Tibial artery (tissue), 4 donors: ENCODE measurements around the gene VWF.

Experiments
- DNase-seq, 2 donors: peaks; one replicate each; pipeline ENCODE4 v3.0.0-alpha.2; 2019
- H3K27ac ChIP-seq, 2 donors: fragments of 200-600 bp; sonication (generic) in 1 of 2; 1 replicate in 1 of 2; 2 replicates in 1 of 2; pipeline ENCODE4 v1.5.1; 2018 to 2019; ENCODE audit warnings: mild to moderate bottlenecking in 1 of 2
- H3K27me3 ChIP-seq, 2 donors: fragments of 200-600 bp; sonication (generic) in 1 of 2; one replicate each; pipeline versions ENCODE4 v1.5.1 to v1.6.0; 2016 to 2019
- H3K36me3 ChIP-seq, 3 donors: fragments of 200-600 bp; sonication (generic) in 2 of 3; one replicate each; pipeline ENCODE4 v1.5.1; 2016 to 2019; ENCODE audit warnings: mild to moderate bottlenecking in 2 of 3
- H3K4me1 ChIP-seq, 4 donors: fragments of 200-600 bp; sonication (generic) in 2 of 4; 1 replicate in 3 of 4; 2 replicates in 1 of 4; pipeline ENCODE4 v1.5.1; 2016 to 2019
- H3K4me3 ChIP-seq, 2 donors: fragments of 200-600 bp; sonication (generic) in 1 of 2; 1 replicate in 1 of 2; 2 replicates in 1 of 2; pipeline ENCODE4 v1.5.1; 2018 to 2019; ENCODE audit warnings: mild to moderate bottlenecking in 2 of 2
- H3K9me3 ChIP-seq, 3 donors: fragments of 200-600 bp; sonication (generic) in 1 of 3; one replicate each; pipeline ENCODE4 v1.5.1; 2016 to 2019
- CTCF ChIP-seq, 2 experiments: fragments of 200-600 bp in 1 of 2; fragments of 450-650 bp in 1 of 2; IDR thresholded peaks; one replicate each; pipeline ENCODE4 v1.5.1; 2017 to 2019; ENCODE audit warnings: antibody characterized with exemption in 2 of 2, mild to moderate bottlenecking in 1 of 2, moderate library complexity in 1 of 2
- intact Hi-C: fragments of 100-400 bp; cut with DNase I; formaldehyde crosslinking; loops from one replicate; pipeline ENCODE4 v1.15.0; 2023; ENCODE audit warnings: low total_unique reads

Gene VWF

DNA sequence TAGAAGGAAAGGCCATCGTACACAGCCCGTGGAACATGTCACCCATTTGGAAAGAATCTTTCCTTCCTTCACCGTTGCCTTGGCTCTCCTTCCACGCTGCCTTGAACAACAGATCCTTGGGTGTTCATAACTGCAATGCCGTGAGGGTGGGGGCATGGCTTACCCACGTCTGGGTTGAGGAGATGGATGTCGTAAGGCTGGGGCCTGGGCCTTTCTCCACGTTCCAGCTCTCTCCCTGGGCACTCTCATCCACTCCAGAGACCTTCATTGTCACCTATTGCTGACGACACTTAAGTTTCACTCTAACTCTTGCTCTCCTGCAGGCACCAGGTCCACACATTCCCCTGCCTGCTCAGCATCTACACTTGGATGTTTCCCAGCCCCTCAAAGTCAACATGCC is 198.8 kb downstream of the VWF start:
- H3K36me3 ChIP-seq: no peaks in the 10 kb centered on the region
- H3K9me3 ChIP-seq: no peaks in the 10 kb centered on the region
- DNase-seq: peak in 1 of 2 donors; percentile 52
- H3K27ac ChIP-seq: no peak overlapping the region
- intact Hi-C loops: no loop called here
- H3K4me1 ChIP-seq: no peaks in the 10 kb centered on the region
- H3K4me3 ChIP-seq: no peak overlapping the region
- peaks cover 0 to 25% of the 10 kb centered on the region in 2 donors for H3K27me3 ChIP-seq
- TF ChIP-seq CTCF (IDR thresholded peaks at IDR 0.05): no peak

DNA sequence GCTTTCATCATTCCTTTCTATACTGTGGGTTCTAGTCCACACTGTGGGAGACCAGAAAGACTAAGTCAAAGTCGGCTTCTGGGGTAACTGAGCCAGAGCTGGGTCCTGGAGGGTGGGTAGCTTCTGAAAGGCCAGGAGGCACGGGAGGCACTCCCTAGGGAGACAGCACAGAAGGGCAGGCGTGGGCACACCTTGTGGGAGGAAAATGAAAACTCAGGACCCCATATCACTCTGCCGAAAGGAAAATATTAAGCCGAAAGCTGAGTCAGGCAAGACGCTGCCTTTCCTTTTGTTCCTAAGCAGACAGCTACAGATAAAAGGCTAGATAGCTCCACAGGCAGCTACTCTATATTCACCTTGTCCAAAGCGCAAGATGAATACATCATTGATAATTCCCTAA is 200.1 kb downstream of the VWF start:
- intact Hi-C loops: no loop called here
- no peak for TF ChIP-seq CTCF (IDR thresholded peaks at IDR 0.05)

DNA sequence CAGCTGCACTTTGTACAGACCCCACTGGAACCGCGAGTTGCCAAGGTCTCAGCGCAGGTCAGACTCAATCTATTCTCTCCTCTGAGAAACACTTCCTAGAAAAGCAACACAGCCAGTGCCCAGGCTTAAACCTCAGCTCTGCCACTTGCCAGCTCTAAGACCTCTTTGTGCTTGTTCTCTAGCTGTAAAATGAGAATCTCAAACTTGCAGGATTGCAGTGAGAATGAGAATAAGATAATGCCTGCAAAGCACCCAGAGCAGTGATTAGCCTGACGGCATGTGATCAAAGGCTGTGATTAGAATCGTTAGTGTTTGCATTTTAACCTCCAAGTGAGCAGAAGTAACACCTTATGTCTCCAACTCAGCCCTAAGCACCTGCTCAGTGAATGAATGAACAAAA is 200.7 kb downstream of the VWF start:
- intact Hi-C loops: no loop called here
- no peak for DNase-seq
- Histone ChIP-seq H3K27me3 (peaks cover 0 to 21% of the 10 kb centered on the region in 2 donors), H3K36me3 (no peaks in the 10 kb centered on the region), H3K9me3 (no peaks in the 10 kb centered on the region), H3K4me3 (no peak overlapping the region), H3K27ac (no peak overlapping the region), H3K4me1 (no peaks in the 10 kb centered on the region)
- no peak for TF ChIP-seq CTCF (IDR thresholded peaks at IDR 0.05)

More for the DNA sequence above, 200.1 kb downstream of the VWF start:
- Histone ChIP-seq H3K27ac (no peak overlapping the region), H3K4me3 (no peak overlapping the region), H3K36me3 (no peaks in the 10 kb centered on the region), H3K4me1 (no peaks in the 10 kb centered on the region), H3K9me3 (no peaks in the 10 kb centered on the region), H3K27me3 (peaks cover 0 to 21% of the 10 kb centered on the region in 2 donors)
- DNase-seq: peak in 1 of 2 donors; percentile 21

DNA sequence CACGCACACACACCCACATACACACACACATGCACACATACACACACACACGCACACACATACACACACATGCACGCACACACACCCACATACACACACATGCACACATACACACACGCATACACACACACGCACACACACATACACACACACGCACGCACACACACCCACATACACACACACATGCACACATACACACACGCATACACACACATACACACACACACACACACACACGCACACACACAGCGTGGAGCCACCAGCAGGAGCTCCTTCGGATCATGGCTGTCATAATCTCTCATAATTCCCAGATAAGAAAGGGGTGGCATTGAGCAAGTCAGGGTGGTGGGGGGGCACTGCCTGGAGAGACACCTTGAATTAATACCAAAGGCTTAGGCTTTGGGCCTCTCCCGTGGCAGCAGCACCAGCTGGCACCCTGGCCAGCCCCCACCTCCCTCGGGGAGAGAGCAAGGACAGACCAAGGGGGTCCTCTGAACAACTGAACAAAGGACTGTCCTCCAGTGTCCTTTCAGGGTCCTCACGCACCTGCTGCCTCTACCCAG is 201.3 kb downstream of the VWF start:
- H3K27ac ChIP-seq: no peak overlapping the region
- H3K36me3 ChIP-seq: no peaks in the 10 kb centered on the region
- no peaks in the 10 kb centered on the region for H3K9me3 ChIP-seq
- intact Hi-C loops: no loop called here
- DNase-seq: no peak
- no peak for TF ChIP-seq CTCF (IDR thresholded peaks at IDR 0.05)
- H3K4me3 ChIP-seq: no peak overlapping the region
- H3K4me1 ChIP-seq: no peaks in the 10 kb centered on the region
- H3K27me3 ChIP-seq: peaks cover 0 to 21% of the 10 kb centered on the region in 2 donors

GRCh38 chr12:5921966-5922899 is 202.2 kb downstream of the VWF start:
- no peaks in the 10 kb centered on the region for H3K36me3 ChIP-seq
- H3K27me3 ChIP-seq: peaks cover 0 to 14% of the 10 kb centered on the region in 2 donors
- intact Hi-C loops: no loop called here
- no peaks in the 10 kb centered on the region for H3K4me1 ChIP-seq
- no peak for TF ChIP-seq CTCF (IDR thresholded peaks at IDR 0.05)
- H3K9me3 ChIP-seq: no peaks in the 10 kb centered on the region
- peak in 1 of 2 donors; percentile 34 for DNase-seq
- H3K4me3 ChIP-seq: no peak overlapping the region
- H3K27ac ChIP-seq: no peak overlapping the region
